Psoas muscle (tissue), 8 donors: ENCODE measurements around the gene SBF2. TPM values are rescaled to one million over a fixed set of nuclear protein-coding genes. Genes with fewer than 3 reads are reported as not detected.

Source experiments
- ATAC-seq, 4 donors: fragments of 200-7000 bp; cut with Tn5 transposase; one replicate each; pipeline ENCODE4 v1.9.1; 2020; ENCODE audit warnings: moderate library complexity in 3 of 4, mild to moderate bottlenecking in 2 of 4
- DNase-seq, 2 donors: peaks; one replicate each; pipeline ENCODE4 v3.0.0-alpha.2; 2020
- H3K27ac ChIP-seq: fragments of 200-600 bp; one replicate; pipeline ENCODE4 v1.8.0; 2022
- H3K27me3 ChIP-seq, 3 donors: fragments of 200-600 bp in 1 of 3; one replicate each; pipeline versions ENCODE4 v1.6.1 to v1.8.0; 2013 to 2022; ENCODE audit warnings: low read length in 2 of 3, mild to moderate bottlenecking in 2 of 3, moderate library complexity in 1 of 3; ENCODE audit not compliant: insufficient read depth in 3 of 3
- H3K36me3 ChIP-seq, 2 donors: fragments of 200-600 bp in 1 of 2; one replicate each; pipeline versions ENCODE4 v1.6.1 to v1.8.0; 2013 to 2022; ENCODE audit warnings: low read depth in 1 of 2, mild to moderate bottlenecking in 1 of 2, moderate library complexity in 1 of 2; ENCODE audit not compliant: insufficient read depth in 1 of 2
- H3K4me1 ChIP-seq: fragments of 200-600 bp; one replicate; pipeline ENCODE4 v1.8.0; 2022
- H3K4me3 ChIP-seq: fragments of 200-600 bp; one replicate; pipeline ENCODE4 v1.8.0; 2022; ENCODE audit warnings: mild to moderate bottlenecking
- H3K9me3 ChIP-seq: fragments of 200-600 bp; one replicate; pipeline ENCODE4 v1.8.0; 2022
- WGBS, 3 donors: extraction: QIAGEN DNeasy Blood & Tissue Kit; methylation state at CpG; one replicate each; pipeline versions ENCODE4 v1.1.6 to v1.1.7; 2013; 5-methylcytosine and 5-hydroxymethylcytosine counted together
- intact Hi-C, 2 donors: fragments of 100-400 bp; cut with DNase I; formaldehyde crosslinking; loops; one replicate each; pipeline versions ENCODE4 v1.11.0 to v1.14.2; 2022
- polyA plus RNA-seq, 3 donors: library from polyadenylated mRNA; stranded (reverse); fragments of 200-250 nt; gene quantifications; one replicate each; pipeline ENCODE4 v1.2.3, GENCODE V29; 2013
- total RNA-seq, 4 donors: library from RNA; stranded (reverse); fragmentation: NEBNext Ultra II Directional in 2 of 4; extraction: Animal tissue kit (Norgen Biotek cat#: 25700) in 2 of 4; gene quantifications; one replicate each; pipeline versions ENCODE4 v1.2.1 to v1.2.4, GENCODE V29; 2021 to 2023
- TF ChIP-seq, protein P1 (sequence below): fragments of 200-600 bp; IDR thresholded peaks from one replicate; pipeline ENCODE4 v1.8.0; 2022; ENCODE audit warnings: antibody characterized with exemption
- donor health status: healthy with polysubstance abuse.
- donor health status: DM: no; HTN: no; CAD: no; lungs with moderate emphysema.
- donor health status: Bipolar disorder and iron deficiency.
- donor health status: healthy.
- donor health status: DM: yes; HTN: yes; CAD: no.
- donor health status: DM: no; HTN: no; CAD: no.
- donor health status: DM: no; HTN: no; CAD: no.
- donor health status: DM: yes; HTN: yes; CAD: no.

SBF2 gene
- total and polyA plus RNA-seq, 7 donors = 3.3 to 12.6 (median 10.6) TPM

DNA sequence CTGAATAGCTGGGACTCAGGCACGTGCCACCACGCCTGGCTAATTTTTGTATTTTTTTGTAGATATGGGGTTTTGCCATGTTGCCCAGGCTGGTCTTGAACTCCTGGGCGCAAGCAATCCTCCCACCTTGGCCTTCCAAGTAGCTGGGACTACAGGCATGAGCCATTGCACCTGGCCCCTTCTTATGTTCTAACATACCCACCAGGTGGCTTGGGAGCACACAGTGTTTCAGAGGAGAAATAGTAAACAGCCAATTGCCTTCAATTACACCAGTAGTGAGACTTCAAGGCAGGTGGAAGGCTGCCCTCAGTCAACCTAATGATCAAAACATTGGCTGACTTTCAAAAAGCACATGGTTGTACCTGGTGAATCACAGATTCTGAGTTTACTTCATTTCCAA, 462.9 kb downstream of the SBF2 start:
- intact Hi-C loops = no loop called here
- Histone ChIP-seq H3K9me3 (no peaks in the 10 kb centered on the region), H3K36me3 (peaks cover 0 to 20% of the 10 kb centered on the region in 2 donors), H3K4me3 (no peak overlapping the region), H3K27ac (no peak overlapping the region), H3K4me1 (no peaks in the 10 kb centered on the region), H3K27me3 (no peaks in the 10 kb centered on the region)
- ATAC-seq (no peak), DNase-seq (no peak)
- TF ChIP-seq, protein P1, sequence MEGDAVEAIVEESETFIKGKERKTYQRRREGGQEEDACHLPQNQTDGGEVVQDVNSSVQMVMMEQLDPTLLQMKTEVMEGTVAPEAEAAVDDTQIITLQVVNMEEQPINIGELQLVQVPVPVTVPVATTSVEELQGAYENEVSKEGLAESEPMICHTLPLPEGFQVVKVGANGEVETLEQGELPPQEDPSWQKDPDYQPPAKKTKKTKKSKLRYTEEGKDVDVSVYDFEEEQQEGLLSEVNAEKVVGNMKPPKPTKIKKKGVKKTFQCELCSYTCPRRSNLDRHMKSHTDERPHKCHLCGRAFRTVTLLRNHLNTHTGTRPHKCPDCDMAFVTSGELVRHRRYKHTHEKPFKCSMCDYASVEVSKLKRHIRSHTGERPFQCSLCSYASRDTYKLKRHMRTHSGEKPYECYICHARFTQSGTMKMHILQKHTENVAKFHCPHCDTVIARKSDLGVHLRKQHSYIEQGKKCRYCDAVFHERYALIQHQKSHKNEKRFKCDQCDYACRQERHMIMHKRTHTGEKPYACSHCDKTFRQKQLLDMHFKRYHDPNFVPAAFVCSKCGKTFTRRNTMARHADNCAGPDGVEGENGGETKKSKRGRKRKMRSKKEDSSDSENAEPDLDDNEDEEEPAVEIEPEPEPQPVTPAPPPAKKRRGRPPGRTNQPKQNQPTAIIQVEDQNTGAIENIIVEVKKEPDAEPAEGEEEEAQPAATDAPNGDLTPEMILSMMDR = no peak
- 97 to 100% (median 97%) methylated on average over 3 of the region's 3 CpGs for WGBS, 3 donors

DNA sequence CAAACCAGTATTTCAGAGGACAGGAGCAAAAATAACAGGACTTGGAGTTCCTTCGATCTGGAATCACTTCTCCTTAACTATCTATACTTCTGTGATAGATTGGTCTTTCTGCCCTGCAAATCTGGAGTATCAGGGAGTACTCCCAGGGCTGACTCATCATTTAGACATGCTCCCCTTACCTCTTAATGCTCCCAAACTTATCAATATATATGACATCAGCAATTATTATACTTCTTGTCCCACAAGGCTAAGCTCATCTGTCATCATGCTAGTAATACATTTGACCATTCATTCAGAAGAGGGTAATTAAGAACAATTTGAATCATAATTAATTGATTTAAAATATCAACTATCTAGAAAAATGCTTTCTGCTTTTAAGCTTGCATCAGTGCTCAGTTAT, 466.3 kb downstream of the SBF2 start:
- Histone ChIP-seq H3K9me3 (no peaks in the 10 kb centered on the region), H3K4me3 (no peak overlapping the region), H3K27ac (no peak overlapping the region), H3K36me3 (peaks cover 0 to 20% of the 10 kb centered on the region in 2 donors), H3K4me1 (no peaks in the 10 kb centered on the region), H3K27me3 (no peaks in the 10 kb centered on the region)
- no peak for DNase-seq
- TF ChIP-seq, protein P1 = no peak
- WGBS, 3 donors = 85 to 96% (median 88%) methylated on average over 1 of the region's 1 CpG
- intact Hi-C loops = no loop called here
- ATAC-seq = no peak

DNA sequence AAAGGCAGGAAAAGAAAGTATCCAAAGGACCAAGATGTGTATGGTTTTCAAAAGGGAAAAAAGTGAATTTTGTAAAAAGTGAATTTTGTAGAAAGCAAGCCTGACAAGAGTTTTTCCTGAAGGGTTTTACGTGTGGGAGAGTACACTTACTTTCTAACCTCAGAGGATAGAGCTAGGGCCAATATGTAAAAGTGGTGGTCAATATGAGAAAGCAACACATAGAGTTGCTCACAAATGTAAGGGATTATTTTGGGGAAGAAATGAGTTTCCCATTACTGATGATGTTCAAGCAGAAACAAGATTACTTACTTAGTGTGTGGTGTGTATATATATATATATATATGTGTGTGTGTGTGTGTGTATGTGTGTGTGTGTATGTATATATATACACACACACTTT, 467.6 kb downstream of the SBF2 start:
- TF ChIP-seq, protein P1 = no peak
- H3K36me3 ChIP-seq = peaks cover 0 to 12% of the 10 kb centered on the region in 2 donors
- no peaks in the 10 kb centered on the region for H3K4me1 ChIP-seq
- no peaks in the 10 kb centered on the region for H3K9me3 ChIP-seq
- no peak overlapping the region for H3K4me3 ChIP-seq
- no peak for ATAC-seq
- H3K27me3 ChIP-seq = no peaks in the 10 kb centered on the region
- DNase-seq = no peak
- WGBS, 3 donors = 86 to 97% (median 91%) methylated on average over 1 of the region's 1 CpG
- H3K27ac ChIP-seq = no peak overlapping the region
- intact Hi-C loops = no loop called here

DNA sequence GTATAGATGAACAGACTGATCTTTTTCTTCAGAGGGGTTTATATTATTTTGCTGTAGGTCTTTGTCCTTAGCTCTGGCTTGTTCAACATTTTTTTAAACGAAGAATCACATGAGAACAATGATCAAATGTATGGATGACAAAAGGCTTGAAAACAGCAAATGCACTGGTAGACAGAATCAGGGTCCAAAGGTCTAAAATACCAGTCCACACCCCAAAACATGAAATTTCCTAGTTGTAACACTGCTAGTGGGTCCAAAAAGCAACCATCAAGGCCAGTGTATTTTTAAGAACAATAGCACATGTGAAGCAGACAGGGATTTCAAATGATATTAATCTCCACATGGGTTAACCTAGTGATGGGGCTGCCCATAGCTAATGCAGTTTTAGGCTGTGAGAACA, 468.1 kb downstream of the SBF2 start:
- Histone ChIP-seq H3K27ac (no peak overlapping the region), H3K9me3 (no peaks in the 10 kb centered on the region), H3K4me3 (no peak overlapping the region), H3K4me1 (no peaks in the 10 kb centered on the region), H3K36me3 (peaks cover 0 to 7% of the 10 kb centered on the region in 2 donors), H3K27me3 (no peaks in the 10 kb centered on the region)
- DNase-seq (no peak), ATAC-seq (no peak)
- 88 to 97% (median 93%) methylated on average over 1 of the region's 1 CpG for WGBS, 3 donors
- TF ChIP-seq, protein P1 = no peak
- intact Hi-C loops = no loop called here

DNA sequence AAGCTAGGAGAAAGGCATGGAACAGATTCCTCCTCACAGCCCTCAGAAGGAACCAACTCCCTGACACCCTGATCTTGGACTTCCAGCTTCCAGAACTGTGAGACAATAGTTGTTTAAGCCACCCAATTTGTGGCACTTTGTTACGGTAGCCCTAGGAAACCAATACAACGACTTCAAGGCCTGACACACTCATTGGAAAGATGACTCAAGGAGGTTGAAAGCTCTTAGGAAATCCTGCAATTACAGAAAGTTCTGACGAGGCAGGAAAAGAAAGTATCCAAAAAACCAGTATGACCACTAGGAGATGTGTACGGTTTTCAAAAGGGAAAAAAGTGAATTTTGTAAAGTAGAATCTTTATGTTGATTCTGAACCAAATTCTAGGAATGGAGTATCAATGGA, 468.7 kb downstream of the SBF2 start:
- no peak for DNase-seq
- no peak overlapping the region for H3K27ac ChIP-seq
- no peaks in the 10 kb centered on the region for H3K4me1 ChIP-seq
- no peaks in the 10 kb centered on the region for H3K27me3 ChIP-seq
- intact Hi-C loops = no loop called here
- H3K4me3 ChIP-seq = no peak overlapping the region
- TF ChIP-seq, protein P1 = no peak
- H3K36me3 ChIP-seq = peaks cover 0 to 5% of the 10 kb centered on the region in 2 donors
- no peak for ATAC-seq
- WGBS, 3 donors = 84 to 85% (median 85%) methylated on average over 4 of the region's 4 CpGs
- no peaks in the 10 kb centered on the region for H3K9me3 ChIP-seq
